Choroid plexus epithelial cell (primary cell): ENCODE results near the gene PPARD.
"Not testable (repeated sequence)": the region's sequence is repeated elsewhere in the genome, so short reads cannot be mapped to it uniquely, and the experiment has no call there.

ENCODE experiments used
- DNase-seq: peaks from one replicate; pipeline ENCODE4 v3.0.0-alpha.2; 2010; ENCODE audit warnings: low read depth
- H3K4me3 ChIP-seq: 2 replicates; pipeline ENCODE4 v1.5.1; 2011; ENCODE audit warnings: low read depth, mild to moderate bottlenecking, control low read depth, low read length, moderate library complexity
- TF ChIP-seq, protein P1 (sequence below): conservative IDR thresholded peaks from 2 replicates; pipeline ENCODE4 v1.5.1; 2011; ENCODE audit warnings: low read depth, mild to moderate bottlenecking, control low read depth, inconsistent platforms, low read length, moderate library complexity

PPARD gene

DNA sequence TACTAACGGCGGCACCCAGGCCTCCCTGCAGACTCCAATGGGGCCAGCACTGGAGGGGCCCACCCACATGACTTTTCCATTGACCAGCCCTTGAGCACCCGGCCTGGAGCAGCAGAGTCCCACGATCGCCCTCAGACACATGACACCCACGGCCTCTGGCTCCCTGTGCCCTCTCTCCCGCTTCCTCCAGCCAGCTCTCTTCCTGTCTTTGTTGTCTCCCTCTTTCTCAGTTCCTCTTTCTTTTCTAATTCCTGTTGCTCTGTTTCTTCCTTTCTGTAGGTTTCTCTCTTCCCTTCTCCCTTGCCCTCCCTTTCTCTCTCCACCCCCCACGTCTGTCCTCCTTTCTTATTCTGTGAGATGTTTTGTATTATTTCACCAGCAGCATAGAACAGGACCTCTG, 83.7 kb downstream of the PPARD start:
- no peak overlapping the region for H3K4me3 ChIP-seq
- no peak for DNase-seq
- TF ChIP-seq, protein P1, sequence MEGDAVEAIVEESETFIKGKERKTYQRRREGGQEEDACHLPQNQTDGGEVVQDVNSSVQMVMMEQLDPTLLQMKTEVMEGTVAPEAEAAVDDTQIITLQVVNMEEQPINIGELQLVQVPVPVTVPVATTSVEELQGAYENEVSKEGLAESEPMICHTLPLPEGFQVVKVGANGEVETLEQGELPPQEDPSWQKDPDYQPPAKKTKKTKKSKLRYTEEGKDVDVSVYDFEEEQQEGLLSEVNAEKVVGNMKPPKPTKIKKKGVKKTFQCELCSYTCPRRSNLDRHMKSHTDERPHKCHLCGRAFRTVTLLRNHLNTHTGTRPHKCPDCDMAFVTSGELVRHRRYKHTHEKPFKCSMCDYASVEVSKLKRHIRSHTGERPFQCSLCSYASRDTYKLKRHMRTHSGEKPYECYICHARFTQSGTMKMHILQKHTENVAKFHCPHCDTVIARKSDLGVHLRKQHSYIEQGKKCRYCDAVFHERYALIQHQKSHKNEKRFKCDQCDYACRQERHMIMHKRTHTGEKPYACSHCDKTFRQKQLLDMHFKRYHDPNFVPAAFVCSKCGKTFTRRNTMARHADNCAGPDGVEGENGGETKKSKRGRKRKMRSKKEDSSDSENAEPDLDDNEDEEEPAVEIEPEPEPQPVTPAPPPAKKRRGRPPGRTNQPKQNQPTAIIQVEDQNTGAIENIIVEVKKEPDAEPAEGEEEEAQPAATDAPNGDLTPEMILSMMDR: no peak

DNA sequence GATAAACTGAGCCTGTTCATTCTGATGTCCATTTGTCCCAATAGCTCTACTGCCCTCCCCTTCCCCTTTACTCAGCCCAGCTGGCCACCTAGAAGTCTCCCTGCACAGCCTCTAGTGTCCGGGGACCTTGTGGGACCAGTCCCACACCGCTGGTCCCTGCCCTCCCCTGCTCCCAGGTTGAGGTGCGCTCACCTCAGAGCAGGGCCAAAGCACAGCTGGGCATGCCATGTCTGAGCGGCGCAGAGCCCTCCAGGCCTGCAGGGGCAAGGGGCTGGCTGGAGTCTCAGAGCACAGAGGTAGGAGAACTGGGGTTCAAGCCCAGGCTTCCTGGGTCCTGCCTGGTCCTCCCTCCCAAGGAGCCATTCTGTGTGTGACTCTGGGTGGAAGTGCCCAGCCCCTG, 85.1 kb downstream of the PPARD start:
- TF ChIP-seq, protein P1: no peak
- no peak for DNase-seq
- H3K4me3 ChIP-seq: no peak overlapping the region

DNA sequence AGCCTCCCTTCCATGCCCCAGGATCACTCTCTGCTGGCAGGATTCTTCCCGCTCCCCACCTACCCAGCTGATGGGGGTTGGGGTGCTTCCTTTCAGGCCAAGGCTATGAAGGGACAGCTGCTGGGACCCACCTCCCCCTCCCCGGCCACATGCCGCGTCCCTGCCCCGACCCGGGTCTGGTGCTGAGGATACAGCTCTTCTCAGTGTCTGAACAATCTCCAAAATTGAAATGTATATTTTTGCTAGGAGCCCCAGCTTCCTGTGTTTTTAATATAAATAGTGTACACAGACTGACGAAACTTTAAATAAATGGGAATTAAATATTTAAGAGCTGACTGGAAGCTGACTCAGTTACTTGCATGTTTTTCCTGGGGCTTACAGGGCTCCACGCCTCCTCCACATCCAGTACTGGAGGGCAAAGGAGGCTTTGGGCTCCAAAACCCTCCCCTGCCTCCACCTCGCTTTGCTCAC, 85.5 kb downstream of the PPARD start:
- peak; percentile 69 for DNase-seq
- TF ChIP-seq, protein P1: no peak

GRCh38 chr6:35428421-35429149, 86.2 kb downstream of the PPARD start:
- DNase-seq: peak; percentile 18
- H3K4me3 ChIP-seq: no peak overlapping the region
- TF ChIP-seq, protein P1: no peak

More for the DNA sequence above, 85.5 kb downstream of the PPARD start:
- no peak overlapping the region for H3K4me3 ChIP-seq

DNA sequence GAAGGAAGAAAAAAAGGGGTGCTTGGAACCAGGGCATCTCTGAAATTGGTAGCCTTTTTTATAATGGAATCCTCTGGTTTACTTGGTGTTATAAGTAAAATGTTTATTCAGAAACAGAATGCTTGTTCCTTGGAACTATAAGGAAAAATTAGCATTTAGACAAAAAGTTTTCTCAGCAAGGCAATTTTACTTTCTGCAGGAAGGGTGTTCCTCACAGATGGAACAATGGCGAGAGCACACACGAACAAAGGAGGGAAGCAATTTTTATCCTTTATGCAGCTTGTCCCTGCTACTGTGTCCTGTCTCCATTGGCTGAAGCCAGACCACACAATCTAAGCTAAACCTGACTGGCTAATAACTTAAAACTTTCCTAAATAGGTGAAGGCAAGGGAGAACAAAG, 87.1 kb downstream of the PPARD start:
- no peak for DNase-seq
- TF ChIP-seq, protein P1: no peak
- H3K4me3 ChIP-seq: no peak overlapping the region

- DNase-seq: no peak
- no peak overlapping the region for H3K4me3 ChIP-seq
- TF ChIP-seq, protein P1: no peak
Measured at GRCh38 chr6:35432291-35432690, 89.9 kb downstream of the PPARD start.

- not testable (repeated sequence) for H3K4me3 ChIP-seq, DNase-seq
Measured at GRCh38 chr6:35432702-35433101, 90.3 kb downstream of the PPARD start.
